NAMALWA (cell line): ENCODE data around the gene PCDHA4.
"Not testable (repeated sequence)": the region's sequence is repeated elsewhere in the genome, so short reads cannot be mapped to it uniquely, and the experiment has no call there.

Experiments
- DNase-seq: peaks from one replicate; pipeline ENCODE4 v3.0.0-alpha.2; 2015; ENCODE audit warnings: low spot score

The PCDHA4 gene

GRCh38 chr5:140821375-140822280, 14.8 kb downstream of the PCDHA4 start, which contains the start of gene PCDHA5:
PCDHA5 (plus strand) TSS chr5:140821613.
- peak; percentile 47 for DNase-seq

GRCh38 chr5:140822281-140822629, 15.4 kb downstream of the PCDHA4 start:
- no peak for DNase-seq

- not testable (repeated sequence) for DNase-seq
These were observed 16.1 kb downstream of the PCDHA4 start for GRCh38 chr5:140822969-140823368.

GRCh38 chr5:140823475-140823874, 16.6 kb downstream of the PCDHA4 start:
- no peak for DNase-seq

GRCh38 chr5:140827704-140828361, 21.0 kb downstream of the PCDHA4 start, which contains the start of gene PCDHA6:
PCDHA6 (plus strand) TSS chr5:140827960; CDS start chr5:140828092, 132 bp downstream.
- DNase-seq: no peak

GRCh38 chr5:140828362-140828737, 21.5 kb downstream of the PCDHA4 start:
- no peak for DNase-seq

GRCh38 chr5:140829511-140830501, 22.9 kb downstream of the PCDHA4 start:
- DNase-seq: not testable (repeated sequence)

GRCh38 chr5:140833993-140834392, 27.1 kb downstream of the PCDHA4 start, which contains the start of gene PCDHA7:
PCDHA7 (plus strand) TSS chr5:140834269; CDS start chr5:140834384, 115 bp downstream.
- no peak for DNase-seq

GRCh38 chr5:140834439-140835008, 27.7 kb downstream of the PCDHA4 start:
- not testable (repeated sequence) for DNase-seq

- no peak for DNase-seq
These were observed 29.0 kb downstream of the PCDHA4 start for GRCh38 chr5:140835622-140836510.

GRCh38 chr5:140840978-140841962, 34.4 kb downstream of the PCDHA4 start, which contains the start of gene PCDHA8:
PCDHA8 (plus strand) TSS chr5:140841187; CDS start chr5:140841322, 135 bp downstream.
- DNase-seq: peak; percentile 72

- DNase-seq: no peak
These were observed 36.2 kb downstream of the PCDHA4 start for GRCh38 chr5:140842798-140843733.

GRCh38 chr5:140848139-140849102, 41.6 kb downstream of the PCDHA4 start, which contains the start of gene PCDHA9:
PCDHA9 (plus strand) TSS chr5:140848382; CDS start chr5:140848496, 114 bp downstream.
- not testable (repeated sequence) for DNase-seq

GRCh38 chr5:140849831-140850634, 43.2 kb downstream of the PCDHA4 start:
- DNase-seq: not testable (repeated sequence)
